Measurements from ENCODE around the gene KCTD17.

DNA sequence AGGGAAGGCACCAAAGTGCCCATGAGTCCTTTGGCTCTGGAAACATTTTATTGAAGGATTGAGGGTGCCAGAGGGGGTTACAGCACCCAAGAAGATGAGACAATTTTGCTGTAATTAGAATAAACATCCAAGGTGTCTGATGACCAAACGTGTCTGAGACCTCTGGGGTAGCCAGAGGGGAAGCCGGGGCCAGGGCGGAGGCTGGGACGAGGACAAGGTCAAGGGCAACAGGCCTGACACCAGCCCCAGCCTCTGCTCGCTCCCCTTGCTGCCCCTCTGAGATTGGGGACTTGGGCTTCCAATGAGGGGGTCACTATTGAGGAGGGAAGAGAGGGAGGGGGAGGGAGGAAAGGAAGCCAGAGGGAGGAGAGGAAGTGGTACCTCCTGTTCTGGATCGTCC is 32.4 kb downstream of the KCTD17 start:
- TF ChIP-seq, protein P1, sequence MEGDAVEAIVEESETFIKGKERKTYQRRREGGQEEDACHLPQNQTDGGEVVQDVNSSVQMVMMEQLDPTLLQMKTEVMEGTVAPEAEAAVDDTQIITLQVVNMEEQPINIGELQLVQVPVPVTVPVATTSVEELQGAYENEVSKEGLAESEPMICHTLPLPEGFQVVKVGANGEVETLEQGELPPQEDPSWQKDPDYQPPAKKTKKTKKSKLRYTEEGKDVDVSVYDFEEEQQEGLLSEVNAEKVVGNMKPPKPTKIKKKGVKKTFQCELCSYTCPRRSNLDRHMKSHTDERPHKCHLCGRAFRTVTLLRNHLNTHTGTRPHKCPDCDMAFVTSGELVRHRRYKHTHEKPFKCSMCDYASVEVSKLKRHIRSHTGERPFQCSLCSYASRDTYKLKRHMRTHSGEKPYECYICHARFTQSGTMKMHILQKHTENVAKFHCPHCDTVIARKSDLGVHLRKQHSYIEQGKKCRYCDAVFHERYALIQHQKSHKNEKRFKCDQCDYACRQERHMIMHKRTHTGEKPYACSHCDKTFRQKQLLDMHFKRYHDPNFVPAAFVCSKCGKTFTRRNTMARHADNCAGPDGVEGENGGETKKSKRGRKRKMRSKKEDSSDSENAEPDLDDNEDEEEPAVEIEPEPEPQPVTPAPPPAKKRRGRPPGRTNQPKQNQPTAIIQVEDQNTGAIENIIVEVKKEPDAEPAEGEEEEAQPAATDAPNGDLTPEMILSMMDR (IDR thresholded peaks at IDR 0.05) = no peak
- TF ChIP-seq POLR2A (IDR thresholded peaks at IDR 0.05) = no peak
